NCI-H1105 (cell line): ENCODE measurements around the gene RPS6KA2.

Source experiments
- DNase-seq: peaks from one replicate; lab custom pipeline; 2025; lab: John Stamatoyannopoulos, UW

The RPS6KA2 gene

DNA sequence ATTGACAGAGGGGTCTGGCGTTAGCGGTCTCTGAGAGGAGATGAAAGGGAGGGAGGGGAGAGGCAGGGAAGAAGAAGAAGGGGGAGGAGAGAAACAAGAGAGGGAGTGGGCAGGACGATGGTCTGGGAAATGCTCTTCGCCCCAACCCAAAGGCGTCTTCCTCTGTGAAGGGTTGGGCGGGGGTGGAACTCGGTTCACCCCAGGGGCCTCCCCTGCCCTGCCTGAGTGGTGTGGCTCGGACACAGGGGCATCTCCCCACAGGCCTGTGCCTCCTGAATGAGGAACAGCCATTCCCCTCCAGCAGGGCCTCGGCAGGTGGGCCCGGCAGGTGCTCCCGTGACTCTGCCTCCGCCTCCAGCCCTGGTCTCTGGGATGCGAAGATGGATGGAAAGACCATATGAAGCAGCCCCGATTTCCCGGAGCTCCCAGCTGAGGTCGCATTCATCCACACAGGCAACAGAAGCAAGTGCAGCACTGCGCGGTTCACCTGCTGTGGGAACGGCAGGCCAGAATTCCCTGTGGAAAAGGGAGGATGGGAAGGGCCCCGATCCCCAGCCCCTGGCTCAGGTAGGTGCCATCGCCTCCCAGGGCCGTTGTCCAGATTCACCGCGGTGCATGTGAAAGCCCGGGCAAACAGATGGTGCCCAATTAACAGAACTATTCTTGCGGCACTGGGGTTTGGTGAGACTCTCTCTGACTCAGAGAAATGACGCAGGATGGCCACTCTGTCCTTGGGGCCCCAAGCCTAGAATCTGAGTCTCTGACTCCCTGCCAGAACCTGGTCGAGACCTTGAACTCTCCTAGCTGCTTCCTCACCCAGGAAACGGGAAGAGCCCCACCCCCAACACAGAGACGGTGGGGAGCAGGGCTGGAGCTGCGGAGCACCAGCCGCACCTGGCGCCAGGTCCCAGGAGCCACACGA is 29.4 kb upstream of the RPS6KA2 start:
- DNase-seq, result no peak

DNA sequence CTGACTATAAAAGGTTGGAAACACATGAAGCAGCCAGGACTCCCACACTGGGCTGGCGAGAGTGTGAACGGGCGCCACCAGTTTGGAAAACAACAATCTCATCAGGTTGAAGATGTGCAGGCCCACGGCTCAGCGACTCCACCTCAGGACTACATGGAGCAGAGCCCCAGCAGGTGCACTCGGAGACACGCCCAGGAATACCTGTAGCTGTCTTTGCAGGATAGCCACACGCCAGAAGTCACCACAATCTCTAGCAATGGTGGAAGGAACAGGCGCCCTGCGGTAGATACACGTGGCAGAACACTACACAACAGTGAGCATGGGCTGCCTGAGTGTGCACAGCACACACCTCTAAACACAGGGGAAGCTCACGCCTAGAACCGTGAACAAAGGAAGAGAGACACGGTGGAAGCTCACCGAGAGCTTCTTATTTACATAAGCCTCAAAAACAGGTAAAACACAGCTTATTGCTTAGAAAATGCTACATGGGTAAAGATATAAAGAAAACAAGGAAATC is 28.7 kb upstream of the RPS6KA2 start:
- DNase-seq, result no peak

DNA sequence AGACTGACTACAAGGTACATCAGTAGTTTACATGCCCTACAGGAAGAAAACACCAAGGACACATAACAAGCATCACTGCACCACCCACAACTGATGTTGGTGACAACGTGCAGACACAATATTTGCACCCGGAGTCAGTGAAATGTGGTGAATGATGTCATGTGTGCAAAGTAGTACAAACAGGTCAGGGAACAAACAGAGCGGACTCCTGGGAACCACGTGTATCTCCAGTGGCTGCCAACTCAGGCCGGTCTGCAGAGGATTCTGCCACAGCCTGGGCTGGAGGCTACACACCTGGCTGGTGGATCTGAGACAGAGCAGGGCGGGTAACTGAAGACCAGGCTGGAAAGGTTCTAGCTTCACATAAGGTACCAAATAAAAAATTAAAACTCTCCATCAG is 28.2 kb upstream of the RPS6KA2 start:
- no peak for DNase-seq

DNA sequence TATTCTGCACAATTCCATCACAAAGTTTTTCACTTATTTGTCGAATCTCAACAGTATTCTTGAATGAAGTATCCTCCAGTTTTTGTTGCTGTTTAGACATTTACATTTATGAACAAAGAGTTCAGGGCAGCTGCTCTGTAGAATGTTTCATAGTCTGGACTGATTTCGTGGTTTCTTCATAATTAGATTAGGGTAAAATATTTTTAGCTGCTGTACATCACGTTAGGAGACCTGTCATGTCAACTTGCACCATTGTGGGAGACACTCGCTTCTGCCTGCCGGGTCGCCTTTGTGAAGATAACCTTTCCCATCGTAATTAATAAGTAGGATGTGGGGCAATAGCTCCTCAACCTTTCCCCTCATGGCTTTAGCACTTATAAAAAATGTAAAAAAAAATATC is 27.5 kb upstream of the RPS6KA2 start:
- DNase-seq, result no peak

DNA sequence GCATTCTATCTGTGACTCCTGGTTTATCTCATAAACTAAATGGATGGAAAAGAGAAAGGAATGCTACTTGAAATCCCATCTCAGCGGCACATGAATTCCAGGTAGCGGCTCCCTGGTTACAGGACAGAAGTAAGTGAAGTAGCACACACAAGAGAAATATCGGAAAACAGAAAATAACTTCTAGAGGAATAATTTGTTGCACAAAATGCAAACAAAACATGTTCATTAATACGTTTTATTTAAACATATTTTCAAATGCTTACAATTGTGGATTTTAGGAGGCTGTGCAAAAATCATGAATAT is 26.5 kb upstream of the RPS6KA2 start:
- no peak for DNase-seq

DNA sequence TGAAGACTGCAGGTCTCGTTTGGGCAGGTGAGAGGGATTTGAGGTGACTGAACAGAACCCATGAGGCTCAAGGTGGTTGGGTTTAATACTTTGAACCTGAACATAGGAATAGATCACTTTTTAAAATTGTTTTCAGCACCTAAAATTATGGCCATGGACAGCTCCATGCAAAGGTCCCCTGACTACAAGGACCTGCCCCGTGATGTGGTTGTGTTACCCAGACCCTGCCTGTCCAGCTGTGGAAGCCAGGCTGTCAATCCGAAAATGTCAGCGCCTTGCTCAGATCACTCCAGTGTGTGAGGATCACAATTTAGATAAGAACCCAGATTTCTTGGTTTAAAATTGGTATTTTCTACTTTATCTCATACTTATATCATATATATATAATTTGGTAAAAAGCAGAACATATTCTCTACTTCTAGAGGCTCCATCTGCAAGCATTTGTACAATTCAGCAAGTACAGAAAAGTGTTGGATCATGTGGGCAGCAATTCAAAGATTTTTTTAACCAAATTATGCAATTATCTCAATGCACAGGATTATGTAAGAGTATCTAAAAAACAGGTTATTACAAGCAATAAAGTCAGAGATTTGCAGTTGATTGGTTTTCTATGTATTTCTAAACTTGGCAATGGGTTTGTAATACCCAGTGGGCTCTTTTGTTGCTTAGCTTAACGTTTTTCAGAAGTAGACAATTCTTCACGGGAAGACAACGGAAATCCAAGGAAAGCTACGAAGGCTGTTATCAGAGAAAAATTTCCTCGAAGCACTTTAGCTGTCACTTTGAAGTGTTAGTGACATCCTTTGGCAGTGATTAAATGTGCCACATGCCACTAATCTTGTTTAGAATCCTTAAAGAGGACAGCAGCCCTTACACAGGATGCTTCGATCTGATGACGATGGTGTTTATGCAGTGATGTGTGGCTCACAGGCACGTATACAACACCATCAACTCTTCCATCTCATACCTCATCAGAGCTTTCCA is 24.1 kb upstream of the RPS6KA2 start:
- no peak for DNase-seq

DNA sequence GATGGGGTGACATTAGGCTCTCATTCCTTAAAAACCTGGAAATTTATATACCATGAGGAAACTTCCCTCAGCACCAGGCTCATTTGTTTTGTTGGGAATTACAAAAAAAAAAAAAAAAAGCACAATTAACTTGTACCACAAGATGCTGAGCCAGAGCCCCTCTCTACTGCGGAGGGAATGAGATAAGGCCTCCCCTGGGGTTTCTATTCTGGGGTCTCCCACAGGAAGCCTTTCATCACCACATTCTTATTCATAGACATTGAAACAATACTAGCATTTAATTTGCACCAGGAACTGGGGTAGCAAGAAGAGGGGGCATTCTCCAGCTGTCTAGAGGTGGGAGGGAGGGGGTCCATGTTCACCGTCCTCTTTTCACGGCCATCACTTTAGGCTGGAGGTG is 23.0 kb upstream of the RPS6KA2 start:
- DNase-seq, result no peak

DNA sequence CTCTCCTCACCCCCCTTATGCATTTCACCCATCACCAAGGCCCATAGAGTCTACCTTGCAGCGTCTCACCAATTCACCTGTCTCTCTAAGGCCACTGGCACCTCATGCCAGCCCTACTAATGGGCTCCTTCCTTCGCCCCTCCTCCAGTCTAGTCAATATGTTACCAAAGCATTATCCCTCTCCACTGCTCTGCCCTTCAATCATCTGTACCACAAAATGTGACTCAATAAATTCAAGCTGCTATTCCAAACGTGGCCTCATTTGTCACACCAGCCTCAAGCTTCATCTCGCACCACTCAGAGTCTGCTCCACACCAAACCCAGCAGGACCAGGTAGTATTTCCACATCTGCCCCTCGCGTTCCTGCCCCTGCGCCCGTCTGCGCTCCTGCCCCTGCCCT is 21.8 kb upstream of the RPS6KA2 start:
- DNase-seq, result no peak

DNA sequence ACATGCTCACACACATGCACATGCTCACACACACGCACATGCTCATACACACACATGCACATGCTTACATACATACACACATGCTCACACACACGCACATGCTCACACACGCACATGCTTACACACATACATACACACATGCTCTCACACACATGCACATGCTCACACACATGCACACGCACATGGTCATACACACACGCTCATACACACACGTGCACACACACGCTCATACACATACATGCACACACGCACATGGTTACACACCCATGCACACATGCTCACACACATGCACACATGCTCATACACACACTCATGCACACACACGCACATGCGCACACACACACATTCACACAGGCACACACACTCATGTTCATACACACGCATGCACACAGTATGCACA is 20.8 kb upstream of the RPS6KA2 start:
- no peak for DNase-seq

DNA sequence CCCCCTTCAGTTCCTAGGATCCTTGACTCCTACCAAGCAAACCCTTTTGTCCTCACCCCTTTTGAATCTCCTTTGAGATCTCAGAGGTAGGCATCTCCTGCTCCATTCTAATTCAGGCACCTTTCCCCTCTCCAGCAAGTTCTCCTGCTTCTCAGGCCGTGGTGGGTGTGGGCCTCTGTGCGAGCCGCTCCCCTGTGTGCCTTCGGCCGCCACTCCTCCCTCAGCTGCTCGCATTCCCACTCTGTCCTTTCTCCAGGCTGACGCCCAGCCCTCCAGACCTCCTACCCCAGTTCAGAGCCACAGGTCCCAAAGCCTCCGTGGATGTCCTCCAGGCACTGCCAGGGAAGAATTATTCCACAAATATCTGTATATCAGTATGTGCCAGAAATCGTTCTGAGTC is 19.7 kb upstream of the RPS6KA2 start:
- no peak for DNase-seq

DNA sequence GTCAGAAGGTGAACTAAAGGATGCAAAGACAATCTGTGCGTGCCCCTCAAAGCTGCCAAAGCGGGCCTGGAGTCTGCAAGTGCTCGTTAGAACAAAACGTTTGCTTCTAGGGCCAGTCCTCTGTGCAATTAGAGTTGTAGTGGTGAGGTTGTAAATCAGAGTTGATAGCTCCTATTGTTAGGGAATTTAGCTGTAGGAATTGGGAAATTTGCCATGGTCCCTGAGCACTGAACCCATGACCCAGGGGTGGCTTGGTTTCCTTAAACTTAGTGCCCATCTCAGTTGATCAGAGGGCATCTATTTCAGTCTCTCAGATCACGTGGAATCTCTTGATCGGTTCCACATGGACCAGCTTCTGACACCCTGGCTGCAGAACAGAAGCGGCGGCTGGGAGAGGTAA is 18.8 kb upstream of the RPS6KA2 start:
- no peak for DNase-seq

DNA sequence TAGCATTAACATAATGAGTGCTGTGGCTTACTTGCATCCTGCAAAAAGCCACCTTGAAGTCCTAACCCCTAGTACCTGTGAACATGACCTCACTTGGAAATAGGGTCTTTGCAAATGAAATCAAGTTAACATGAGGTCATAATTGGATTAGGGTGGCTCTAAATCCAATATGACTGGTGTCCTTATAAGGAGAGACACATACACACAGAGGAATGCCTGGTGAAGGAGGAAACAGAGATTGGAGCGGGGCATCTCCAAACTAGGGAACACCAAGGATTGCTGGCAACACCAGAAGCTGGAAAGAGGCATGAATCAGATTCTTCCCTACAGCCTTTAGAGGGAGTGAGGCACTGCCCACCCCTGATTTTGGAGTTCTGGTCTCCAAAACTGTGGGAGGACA is 17.6 kb upstream of the RPS6KA2 start:
- DNase-seq, result no peak

DNA sequence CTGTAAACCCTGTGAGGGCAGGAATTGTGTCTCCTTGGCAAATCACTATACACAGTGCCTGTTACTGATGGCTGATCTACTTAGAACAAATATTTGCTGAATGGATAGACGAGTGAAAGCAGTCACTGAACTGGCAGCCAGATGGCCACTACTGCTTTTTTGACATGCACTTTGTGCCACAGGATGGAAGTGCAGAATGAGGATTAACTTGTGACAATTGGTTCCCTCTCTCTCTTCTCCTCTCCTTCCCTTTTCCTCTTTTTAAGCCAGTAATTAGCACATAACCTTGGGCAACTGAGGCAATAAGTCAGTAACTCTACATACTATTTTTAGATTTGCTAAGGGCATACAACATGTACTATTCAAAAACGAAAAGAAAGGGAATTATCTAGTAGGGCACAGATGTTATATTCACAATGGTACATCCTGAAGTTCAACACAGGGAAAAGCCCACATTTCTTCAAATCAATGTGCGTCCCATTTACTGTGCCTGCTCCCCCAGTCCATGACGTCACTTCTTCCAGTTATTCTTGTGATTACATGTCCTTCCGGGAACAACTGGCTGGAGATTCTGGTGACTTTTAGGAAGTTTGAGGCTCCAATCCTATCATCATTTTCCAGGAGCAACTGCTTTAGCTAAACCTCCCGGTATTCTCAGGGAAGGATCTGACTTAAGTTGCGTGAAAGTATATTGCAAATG is 17.0 kb upstream of the RPS6KA2 start:
- DNase-seq, result no peak

DNA sequence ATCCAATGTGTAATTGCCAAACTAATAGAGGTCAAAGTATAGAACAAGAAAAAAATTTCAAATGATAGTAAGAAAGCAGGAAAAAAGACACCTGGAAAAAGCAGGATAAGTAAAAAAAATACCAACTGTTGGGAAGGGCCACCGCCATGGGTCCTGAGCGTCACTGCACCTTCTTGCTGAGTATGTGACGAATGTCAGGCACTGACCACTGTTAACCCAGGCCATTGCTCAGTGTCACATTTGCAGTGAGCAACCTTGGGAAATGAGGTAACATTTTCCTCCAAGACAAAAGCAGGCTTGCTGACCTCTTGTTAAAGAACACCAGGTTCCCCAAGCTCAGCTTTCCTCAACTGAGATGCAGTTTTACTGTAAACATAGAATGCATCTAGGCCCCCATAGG is 15.6 kb upstream of the RPS6KA2 start:
- DNase-seq, result no peak

DNA sequence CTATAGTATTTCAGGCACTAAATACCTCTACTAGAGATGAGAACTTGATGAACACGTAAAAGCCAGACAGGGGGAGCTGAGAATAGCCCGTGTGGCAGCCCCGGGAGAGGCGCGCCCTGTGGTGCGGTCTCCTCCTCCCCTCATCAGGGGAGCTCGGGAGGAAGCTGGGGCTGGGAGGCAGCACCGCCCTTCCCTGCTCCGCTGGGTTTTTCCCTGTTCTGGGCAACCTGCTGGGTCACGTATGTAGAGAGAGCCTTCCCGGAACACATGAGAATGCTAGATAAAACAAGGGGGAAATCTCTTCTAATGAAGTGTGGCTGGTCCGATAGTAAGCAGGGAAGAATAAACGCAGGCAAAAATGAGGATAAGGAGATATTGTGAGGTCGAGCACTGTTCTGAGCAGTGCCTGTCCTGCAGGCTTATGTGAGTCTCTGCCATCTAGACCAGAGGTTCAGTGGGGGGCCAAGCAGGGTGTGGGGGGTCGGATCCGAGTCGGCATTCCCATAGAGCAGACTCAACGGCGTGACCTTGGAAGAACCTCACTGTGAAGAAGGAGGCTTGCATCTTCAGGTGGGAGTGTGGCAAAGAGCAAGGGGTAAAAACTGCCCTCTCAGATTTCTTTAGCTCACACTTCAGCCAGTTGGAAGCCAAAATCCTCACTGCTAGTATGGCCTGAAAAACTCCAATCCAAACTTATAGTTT is 13.4 kb upstream of the RPS6KA2 start:
- no peak for DNase-seq

DNA sequence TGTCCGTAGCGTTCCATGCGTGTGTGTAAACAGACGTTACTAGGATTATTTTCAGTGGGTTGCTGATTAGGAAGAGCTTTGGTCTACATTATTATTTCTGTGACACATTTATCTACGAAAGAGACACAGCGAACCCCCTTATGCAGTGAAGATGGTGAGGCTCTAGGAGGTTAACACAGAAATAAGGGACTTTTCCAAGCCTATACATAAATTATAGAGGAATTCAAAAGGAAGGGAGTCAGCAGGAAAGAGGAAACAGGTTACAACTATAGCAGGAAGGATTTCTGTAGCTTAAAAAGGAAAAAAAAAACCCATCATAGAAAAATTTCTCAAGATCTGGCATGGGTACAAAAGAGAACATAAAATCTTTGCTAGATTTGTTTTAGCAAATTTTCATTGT is 12.9 kb upstream of the RPS6KA2 start:
- DNase-seq, result no peak

DNA sequence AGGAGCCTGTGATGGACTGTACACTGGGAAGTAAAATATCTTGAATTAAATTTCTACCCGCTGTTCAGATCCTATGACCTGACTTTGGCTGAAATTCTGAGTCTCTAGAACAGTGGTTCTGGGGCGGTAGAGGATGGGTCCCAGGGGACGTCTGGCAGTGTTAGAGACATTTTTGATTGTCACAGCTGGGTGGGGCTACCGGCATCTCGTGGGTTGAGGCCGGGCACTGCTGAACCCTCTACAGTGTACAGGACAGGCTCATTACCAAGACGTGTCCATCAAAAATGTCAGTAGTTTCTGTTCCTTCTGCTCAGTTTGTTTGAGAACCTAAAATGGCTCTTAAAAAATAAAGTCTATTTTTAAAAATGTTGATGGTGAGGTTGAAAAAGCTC is 11.5 kb upstream of the RPS6KA2 start:
- no peak for DNase-seq

DNA sequence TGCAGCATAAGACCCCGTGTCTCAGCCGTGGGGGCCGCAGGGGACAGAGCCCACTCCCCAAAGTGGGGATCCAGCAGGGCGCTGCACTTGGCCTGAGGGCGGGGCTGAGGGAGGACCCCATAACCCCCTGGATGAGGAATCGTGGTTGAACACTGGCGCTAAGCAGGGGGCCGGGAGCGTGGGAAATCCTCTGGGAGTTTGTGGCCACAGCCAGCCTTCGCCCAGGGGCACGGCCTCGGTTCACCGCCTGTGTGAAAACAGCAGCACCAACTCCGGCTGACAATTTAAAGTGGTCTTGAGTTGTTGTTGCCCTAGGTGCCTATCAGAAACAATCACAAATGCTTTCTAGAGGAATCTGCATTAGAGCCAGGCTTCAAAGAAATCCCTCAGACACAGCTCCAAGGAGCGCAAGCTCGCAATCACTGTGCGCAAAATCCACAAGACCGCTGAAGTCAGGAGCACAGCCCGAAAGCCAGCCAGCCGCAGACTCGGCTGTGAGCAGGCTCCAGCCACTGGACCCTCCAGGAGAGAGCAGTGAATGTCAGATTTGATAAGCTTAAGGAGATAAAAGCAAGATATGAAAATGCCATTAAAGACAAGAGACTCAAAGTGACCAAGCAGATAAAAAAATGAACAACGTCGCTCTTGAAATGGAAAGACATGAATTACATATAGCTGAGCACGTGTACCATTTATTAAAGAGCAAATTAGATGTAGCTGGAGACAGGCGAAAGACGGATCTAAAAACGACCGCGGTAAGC is 10.9 kb upstream of the RPS6KA2 start:
- DNase-seq, result no peak

DNA sequence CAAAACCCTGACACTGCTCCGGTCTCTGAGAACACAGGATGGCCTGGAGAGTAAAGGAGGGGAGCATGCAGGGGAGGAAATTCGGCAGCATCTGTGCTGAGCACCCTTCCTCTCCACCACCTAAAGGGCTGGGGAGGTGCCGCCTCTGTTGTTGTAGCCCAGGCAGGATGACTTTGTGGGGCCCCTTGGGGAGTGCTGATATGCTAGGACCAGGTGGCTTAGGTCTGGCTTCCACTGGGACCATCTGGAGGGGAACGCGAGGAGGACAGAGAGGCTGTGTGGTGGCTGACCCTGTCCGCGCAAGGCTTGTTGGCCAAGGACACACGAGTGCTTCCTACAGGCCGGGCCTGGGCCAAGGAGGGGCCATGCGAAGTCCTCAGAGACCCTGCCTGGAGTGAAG is 9.9 kb upstream of the RPS6KA2 start:
- DNase-seq, result no peak

DNA sequence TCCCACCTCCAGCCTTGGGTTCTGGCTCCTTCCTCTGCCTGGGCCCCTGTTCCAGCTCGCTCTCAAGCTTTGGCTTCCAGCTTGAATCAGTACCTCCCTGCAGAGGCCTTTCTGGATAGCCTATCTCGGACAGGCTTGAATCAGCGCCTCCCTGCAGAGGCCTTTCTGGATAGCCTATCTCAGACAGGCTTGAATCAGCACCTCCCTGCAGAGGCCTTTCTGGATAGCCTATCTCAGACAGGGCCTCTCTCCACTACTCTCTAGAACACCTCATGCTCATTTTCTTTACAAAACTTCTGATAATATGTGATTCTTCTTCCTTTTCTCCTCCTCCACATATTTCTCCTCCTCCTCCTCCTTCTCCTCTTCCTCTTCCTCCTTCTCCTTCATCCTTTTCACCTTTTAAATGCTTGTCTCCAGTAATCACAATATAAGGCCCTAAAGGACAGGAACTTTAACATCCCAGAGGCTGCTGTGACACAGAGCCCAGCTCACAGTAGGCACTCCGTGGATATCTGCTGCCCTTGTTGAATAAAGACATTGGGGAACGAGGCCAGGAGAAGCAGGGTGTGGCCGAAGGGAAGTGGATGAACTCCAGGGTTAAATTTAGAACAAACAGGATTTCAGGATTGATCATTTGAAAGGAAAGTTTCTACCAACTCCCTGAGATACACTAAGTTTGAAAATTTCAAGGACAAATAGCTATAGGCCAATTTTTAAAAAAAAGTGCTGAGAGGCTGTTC is 9.3 kb upstream of the RPS6KA2 start:
- DNase-seq, result no peak
